ENCODE data around the gene CRISP1. TPM values are rescaled to one million over a fixed set of nuclear protein-coding genes. Genes with fewer than 3 reads are reported as not detected.

Gene CRISP1
- total and polyA plus RNA-seq, 2 of the 4 experiments (the other 2 are of a cell fraction) = not detected

- Histone ChIP-seq H3K27ac (ENCODE audit: insufficient read depth, low read length) (no peak overlapping the region), H3K4ac (ENCODE audit: low read depth, low read length) (no peak overlapping the region), H3K4me2 (ENCODE audit: low read depth, low read length) (no peak overlapping the region), H4K5ac (ENCODE audit: low read depth, low read length) (no peak overlapping the region), H3K9me1 (ENCODE audit: insufficient read depth, low read length) (no peaks in the 10 kb centered on the region), H4K8ac (ENCODE audit: low read depth in 2 of 2, low read length in 2 of 2) (no peak overlapping the region), H2BK20ac (ENCODE audit: low read depth, low read length) (no peak overlapping the region), H3K23ac (ENCODE audit: low read depth, low read length) (no peak overlapping the region), H3K36me3 (ENCODE audit: control insufficient read depth, insufficient read depth, low read length) (no peaks in the 10 kb centered on the region), H3K79me1 (ENCODE audit: low read depth in 1 of 2, low read length in 2 of 2) (no peaks in the 10 kb centered on the region), H2AK5ac (ENCODE audit: low read depth, low read length) (no peak overlapping the region), H4K20me1 (ENCODE audit: insufficient read depth, low read length) (no peaks in the 10 kb centered on the region), H3K18ac (ENCODE audit: low read depth, low read length) (no peak overlapping the region), H3K9ac (ENCODE audit: low read depth, low read length) (no peak overlapping the region), H3K4me1 (ENCODE audit: control insufficient read depth, insufficient read depth, low read length) (no peaks in the 10 kb centered on the region), H3K56ac (ENCODE audit: extremely low read depth, insufficient read depth, low read length) (no peak overlapping the region), H3K9me3 (ENCODE audit: control insufficient read depth, insufficient read depth, low read length) (no peaks in the 10 kb centered on the region), H3K27me3 (ENCODE audit: control insufficient read depth, insufficient read depth, low read length) (no peaks in the 10 kb centered on the region), H3K4me3 (ENCODE audit: insufficient read depth, low read depth, low read length) (no peak overlapping the region), H2BK5ac (ENCODE audit: low read depth, low read length, poor library complexity, severe bottlenecking) (no peak overlapping the region), H2AFZ (replicated peaks; ENCODE audit: low read length, poor library complexity) (no peak overlapping the region), H2AK9ac (replicated peaks; ENCODE audit: low read depth, low read length, poor library complexity) (no peak overlapping the region), H2BK15ac (ENCODE audit: low read depth, low read length) (no peak overlapping the region), H3K14ac (replicated peaks; ENCODE audit: low read depth, low read length) (no peak overlapping the region), H2BK120ac (ENCODE audit: low read depth, low read length) (no peak overlapping the region), H4K91ac (ENCODE audit: insufficient read depth, low read depth, low read length) (no peak overlapping the region)
- CTCF ChIA-PET = no interaction called here
- DNase-seq = no peak
- in situ Hi-C loops (cut with MboI; ENCODE audit: low sequenced_read_pairs) = loop anchor here (25.0 kb wide), 1 partner anchor 302 kb away; no protein-coding TSS in a partner anchor
- BruUV-seq (replicated peaks) = no TSS peak
- dilution Hi-C loops (cut with HindIII; ENCODE audit: low sequenced_read_pairs, unreplicated experiment) = no loop called here
- no peak for ATAC-seq (ENCODE audit: low read depth)
- intact Hi-C loops (cut with micrococcal nuclease) = no loop called here
- POLR2A ChIA-PET (ENCODE audit: unreplicated experiment) = no interaction called here
- no peak for TF ChIP-seq RAD21 (IDR thresholded peaks at IDR 0.05; ENCODE audit: low read length)
- TF ChIP-seq BHLHE40 (IDR thresholded peaks at IDR 0.05; ENCODE audit: low read depth, low read length) = no peak
- no peak for TF ChIP-seq MAFK (IDR thresholded peaks at IDR 0.05; ENCODE audit: low read depth, low read length)
- TF ChIP-seq RFX5 (IDR thresholded peaks at IDR 0.05; ENCODE audit: low read depth, low read length) = no peak
- TF ChIP-seq CTCF (conservative IDR thresholded peaks at IDR 0.05; ENCODE audit: low read depth, low read length) = no peak
- no peak for TF ChIP-seq SMC3 (IDR thresholded peaks at IDR 0.05; ENCODE audit: low read depth, low read length)
- no peak for TF ChIP-seq NFE2L2 (IDR thresholded peaks at IDR 0.05; ENCODE audit: low read depth, low read length)
- TF ChIP-seq RCOR1 (IDR thresholded peaks at IDR 0.05; ENCODE audit: insufficient replicate concordance, low read length) = no peak
- no peak for TF ChIP-seq CEBPB (IDR thresholded peaks at IDR 0.05; ENCODE audit: low read depth, low read length)
- TF ChIP-seq FOS (IDR thresholded peaks at IDR 0.05; ENCODE audit: low read depth, low read length) = no peak
- no peak for TF ChIP-seq POLR2A (IDR thresholded peaks at IDR 0.05; ENCODE audit: low read depth, low read length)
- TF ChIP-seq MXI1 (IDR thresholded peaks at IDR 0.05; ENCODE audit: borderline replicate concordance, low read depth, low read length) = no peak
- TF ChIP-seq CHD1 (IDR thresholded peaks at IDR 0.05; ENCODE audit: low read depth, low read length) = no peak
- no peak for TF ChIP-seq ELK1 (IDR thresholded peaks at IDR 0.05; ENCODE audit: borderline replicate concordance, low read depth, low read length)
- TF ChIP-seq MAZ (IDR thresholded peaks at IDR 0.05; ENCODE audit: borderline replicate concordance, low read depth, low read length) = no peak
- no peak for TF ChIP-seq USF2 (IDR thresholded peaks at IDR 0.05; ENCODE audit: low read depth, low read length)
- no CpG with 5 or more reads among the region's 2 CpGs for WGBS, 2 experiments (ENCODE audit: extremely low coverage in 2 of 2, insufficient read length in 1 of 2)
Observed at GRCh38 chr6:49839162-49839561, 27.2 kb downstream of the CRISP1 start.

All from IMR-90 (cell line).